HepG2 (cell line): ENCODE data around the gene TTBK2. TPM values are rescaled to one million over a fixed set of nuclear protein-coding genes. Genes with fewer than 3 reads are reported as not detected.

ENCODE experiments used
- REXO4 ChIP-seq: sonication (generic); formaldehyde crosslinking; IDR thresholded peaks from 2 replicates; pipeline ENCODE4 v1.8.0; 2022; ENCODE audit warnings: missing genetic modification reagents, mild to moderate bottlenecking, borderline replicate concordance
- ZBTB7A ChIP-seq: sonication (generic); formaldehyde crosslinking; IDR thresholded peaks from 2 replicates; pipeline ENCODE4 v1.8.0; 2022; ENCODE audit warnings: mild to moderate bottlenecking, missing genetic modification reagents
- ZNF20 ChIP-seq: sonication (generic); formaldehyde crosslinking; IDR thresholded peaks from 2 replicates; pipeline ENCODE4 v1.4.0; 2020; ENCODE audit warnings: mild to moderate bottlenecking, moderate library complexity, missing genetic modification reagents
- ZNF333 ChIP-seq: sonication (generic); formaldehyde crosslinking; IDR thresholded peaks from 2 replicates; pipeline ENCODE4 v1.4.0; 2020; ENCODE audit warnings: mild to moderate bottlenecking, missing genetic modification reagents, borderline replicate concordance
- ZNF839 ChIP-seq: sonication (generic); formaldehyde crosslinking; IDR thresholded peaks from 2 replicates; pipeline ENCODE4 v1.4.0; 2020; ENCODE audit warnings: missing genetic modification reagents, mild to moderate bottlenecking, borderline replicate concordance
- polyA plus RNA-seq, 8 experiments: library from polyadenylated mRNA; depleted of rRNA in 3 of 8; stranded (reverse) in 7 of 8; unstranded in 1 of 8; fragments of >200 nt; fragmentation: Illumina TruSeq in 4 of 8; extraction: Trizol in 4 of 8; gene quantifications; 2 replicates each; pipeline versions ENCODE4 v1.2.1 to v1.2.3, GENCODE V29; 2011 to 2016; ENCODE audit warnings: low read depth in 4 of 8, missing spikeins in 1 of 8, mixed read lengths in 1 of 8; ENCODE audit not compliant: insufficient read depth in 1 of 8
- total RNA-seq, 5 experiments: library from RNA; depleted of rRNA; stranded (reverse); fragments of >200 nt; fragmentation: Illumina TruSeq; extraction: Trizol; gene quantifications; 2 replicates each; pipeline ENCODE4 v1.2.3, GENCODE V29; 2016; ENCODE audit warnings: low read depth in 1 of 5
- TF ChIP-seq, protein P1 (sequence below): sonication (generic); formaldehyde crosslinking; IDR thresholded peaks from 2 replicates; pipeline ENCODE4 v1.8.1; 2022; ENCODE audit warnings: low read depth, mild to moderate bottlenecking, missing genetic modification reagents
- TF ChIP-seq, protein P2 (sequence below): sonication (generic); formaldehyde crosslinking; IDR thresholded peaks from 2 replicates; pipeline ENCODE4 v1.4.0; 2020; ENCODE audit warnings: missing genetic modification reagents
- TF ChIP-seq, protein P3 (sequence below): sonication (generic); formaldehyde crosslinking; IDR thresholded peaks from 2 replicates; pipeline ENCODE4 v1.4.0; 2020; ENCODE audit warnings: missing genetic modification reagents
- TF ChIP-seq, protein P4 (sequence below): sonication (generic); formaldehyde crosslinking; IDR thresholded peaks from 2 replicates; pipeline ENCODE4 v1.5.1; 2020; ENCODE audit warnings: mild to moderate bottlenecking, missing genetic modification reagents, moderate library complexity
- TF ChIP-seq, protein P5 (sequence below): sonication (generic); formaldehyde crosslinking; IDR thresholded peaks from 2 replicates; pipeline ENCODE4 v1.8.0; 2022; ENCODE audit warnings: mild to moderate bottlenecking, missing genetic modification reagents
- TF ChIP-seq, protein P6 (sequence below): sonication (generic); formaldehyde crosslinking; IDR thresholded peaks from 2 replicates; pipeline ENCODE4 v1.8.0; 2022; ENCODE audit warnings: mild to moderate bottlenecking, missing genetic modification reagents, borderline replicate concordance
- TF ChIP-seq, protein P7 (sequence below): sonication (generic); formaldehyde crosslinking; IDR thresholded peaks from 2 replicates; pipeline ENCODE4 v1.9.0; 2021; ENCODE audit warnings: missing genetic modification reagents, mild to moderate bottlenecking, borderline replicate concordance

Gene TTBK2
- total and polyA plus RNA-seq, 2 of the 13 experiments (the other 11 are each of a cell fraction or from before 2014, with no cell fraction given), result 5.1 to 7.4 TPM

DNA sequence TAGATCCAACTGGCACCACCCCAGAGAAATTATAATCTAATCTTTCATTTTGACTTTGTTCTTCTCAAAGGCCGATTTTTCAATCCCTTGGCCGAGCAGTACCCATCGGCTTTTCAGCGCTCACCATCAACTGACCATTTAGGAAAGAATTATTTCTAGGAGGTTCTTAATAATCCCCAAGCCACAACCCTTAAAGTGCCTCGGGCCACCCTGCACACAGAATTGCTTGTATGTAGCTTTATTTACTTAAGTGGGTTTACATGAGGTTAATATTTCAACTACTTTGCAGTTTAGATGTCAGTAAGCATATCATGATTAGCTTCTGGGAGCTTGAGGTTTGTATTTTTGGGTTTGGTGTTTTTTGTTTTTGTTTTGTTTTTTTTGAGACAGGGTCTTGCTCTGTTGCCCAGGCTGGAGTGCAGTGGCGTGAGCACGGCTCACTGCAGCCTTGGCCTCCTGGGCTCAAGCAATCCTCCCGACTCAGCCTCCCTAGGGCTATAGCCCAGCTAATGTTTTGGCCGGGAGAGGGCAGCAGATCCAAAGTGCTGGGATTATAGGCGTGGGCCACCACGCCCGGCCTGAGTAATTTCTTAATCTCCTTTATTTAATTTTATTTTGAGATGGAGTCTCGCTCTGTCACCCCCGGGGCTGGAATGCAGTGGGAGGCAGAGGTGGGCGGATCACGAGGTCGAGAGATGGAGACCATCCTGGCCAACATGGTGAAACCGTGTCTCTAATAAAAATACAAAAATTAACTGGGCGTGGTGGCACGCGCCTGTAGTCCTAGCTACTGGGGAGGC is 182.8 kb downstream of the TTBK2 start (continued):
- TF ChIP-seq, protein P1, sequence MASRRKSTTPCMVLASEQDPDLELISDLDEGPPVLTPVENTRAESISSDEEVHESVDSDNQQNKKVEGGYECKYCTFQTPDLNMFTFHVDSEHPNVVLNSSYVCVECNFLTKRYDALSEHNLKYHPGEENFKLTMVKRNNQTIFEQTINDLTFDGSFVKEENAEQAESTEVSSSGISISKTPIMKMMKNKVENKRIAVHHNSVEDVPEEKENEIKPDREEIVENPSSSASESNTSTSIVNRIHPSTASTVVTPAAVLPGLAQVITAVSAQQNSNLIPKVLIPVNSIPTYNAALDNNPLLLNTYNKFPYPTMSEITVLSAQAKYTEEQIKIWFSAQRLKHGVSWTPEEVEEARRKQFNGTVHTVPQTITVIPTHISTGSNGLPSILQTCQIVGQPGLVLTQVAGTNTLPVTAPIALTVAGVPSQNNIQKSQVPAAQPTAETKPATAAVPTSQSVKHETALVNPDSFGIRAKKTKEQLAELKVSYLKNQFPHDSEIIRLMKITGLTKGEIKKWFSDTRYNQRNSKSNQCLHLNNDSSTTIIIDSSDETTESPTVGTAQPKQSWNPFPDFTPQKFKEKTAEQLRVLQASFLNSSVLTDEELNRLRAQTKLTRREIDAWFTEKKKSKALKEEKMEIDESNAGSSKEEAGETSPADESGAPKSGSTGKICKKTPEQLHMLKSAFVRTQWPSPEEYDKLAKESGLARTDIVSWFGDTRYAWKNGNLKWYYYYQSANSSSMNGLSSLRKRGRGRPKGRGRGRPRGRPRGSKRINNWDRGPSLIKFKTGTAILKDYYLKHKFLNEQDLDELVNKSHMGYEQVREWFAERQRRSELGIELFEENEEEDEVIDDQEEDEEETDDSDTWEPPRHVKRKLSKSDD (CRISPR knock-in tag), result no peak
- TF ChIP-seq, protein P2, sequence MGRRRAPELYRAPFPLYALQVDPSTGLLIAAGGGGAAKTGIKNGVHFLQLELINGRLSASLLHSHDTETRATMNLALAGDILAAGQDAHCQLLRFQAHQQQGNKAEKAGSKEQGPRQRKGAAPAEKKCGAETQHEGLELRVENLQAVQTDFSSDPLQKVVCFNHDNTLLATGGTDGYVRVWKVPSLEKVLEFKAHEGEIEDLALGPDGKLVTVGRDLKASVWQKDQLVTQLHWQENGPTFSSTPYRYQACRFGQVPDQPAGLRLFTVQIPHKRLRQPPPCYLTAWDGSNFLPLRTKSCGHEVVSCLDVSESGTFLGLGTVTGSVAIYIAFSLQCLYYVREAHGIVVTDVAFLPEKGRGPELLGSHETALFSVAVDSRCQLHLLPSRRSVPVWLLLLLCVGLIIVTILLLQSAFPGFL, result no peak
- TF ChIP-seq, protein P3, sequence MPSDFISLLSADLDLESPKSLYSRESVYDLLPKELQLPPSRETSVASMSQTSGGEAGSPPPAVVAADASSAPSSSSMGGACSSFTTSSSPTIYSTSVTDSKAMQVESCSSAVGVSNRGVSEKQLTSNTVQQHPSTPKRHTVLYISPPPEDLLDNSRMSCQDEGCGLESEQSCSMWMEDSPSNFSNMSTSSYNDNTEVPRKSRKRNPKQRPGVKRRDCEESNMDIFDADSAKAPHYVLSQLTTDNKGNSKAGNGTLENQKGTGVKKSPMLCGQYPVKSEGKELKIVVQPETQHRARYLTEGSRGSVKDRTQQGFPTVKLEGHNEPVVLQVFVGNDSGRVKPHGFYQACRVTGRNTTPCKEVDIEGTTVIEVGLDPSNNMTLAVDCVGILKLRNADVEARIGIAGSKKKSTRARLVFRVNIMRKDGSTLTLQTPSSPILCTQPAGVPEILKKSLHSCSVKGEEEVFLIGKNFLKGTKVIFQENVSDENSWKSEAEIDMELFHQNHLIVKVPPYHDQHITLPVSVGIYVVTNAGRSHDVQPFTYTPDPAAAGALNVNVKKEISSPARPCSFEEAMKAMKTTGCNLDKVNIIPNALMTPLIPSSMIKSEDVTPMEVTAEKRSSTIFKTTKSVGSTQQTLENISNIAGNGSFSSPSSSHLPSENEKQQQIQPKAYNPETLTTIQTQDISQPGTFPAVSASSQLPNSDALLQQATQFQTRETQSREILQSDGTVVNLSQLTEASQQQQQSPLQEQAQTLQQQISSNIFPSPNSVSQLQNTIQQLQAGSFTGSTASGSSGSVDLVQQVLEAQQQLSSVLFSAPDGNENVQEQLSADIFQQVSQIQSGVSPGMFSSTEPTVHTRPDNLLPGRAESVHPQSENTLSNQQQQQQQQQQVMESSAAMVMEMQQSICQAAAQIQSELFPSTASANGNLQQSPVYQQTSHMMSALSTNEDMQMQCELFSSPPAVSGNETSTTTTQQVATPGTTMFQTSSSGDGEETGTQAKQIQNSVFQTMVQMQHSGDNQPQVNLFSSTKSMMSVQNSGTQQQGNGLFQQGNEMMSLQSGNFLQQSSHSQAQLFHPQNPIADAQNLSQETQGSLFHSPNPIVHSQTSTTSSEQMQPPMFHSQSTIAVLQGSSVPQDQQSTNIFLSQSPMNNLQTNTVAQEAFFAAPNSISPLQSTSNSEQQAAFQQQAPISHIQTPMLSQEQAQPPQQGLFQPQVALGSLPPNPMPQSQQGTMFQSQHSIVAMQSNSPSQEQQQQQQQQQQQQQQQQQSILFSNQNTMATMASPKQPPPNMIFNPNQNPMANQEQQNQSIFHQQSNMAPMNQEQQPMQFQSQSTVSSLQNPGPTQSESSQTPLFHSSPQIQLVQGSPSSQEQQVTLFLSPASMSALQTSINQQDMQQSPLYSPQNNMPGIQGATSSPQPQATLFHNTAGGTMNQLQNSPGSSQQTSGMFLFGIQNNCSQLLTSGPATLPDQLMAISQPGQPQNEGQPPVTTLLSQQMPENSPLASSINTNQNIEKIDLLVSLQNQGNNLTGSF (CRISPR knock-in tag), result no peak
- TF ChIP-seq, protein P4, sequence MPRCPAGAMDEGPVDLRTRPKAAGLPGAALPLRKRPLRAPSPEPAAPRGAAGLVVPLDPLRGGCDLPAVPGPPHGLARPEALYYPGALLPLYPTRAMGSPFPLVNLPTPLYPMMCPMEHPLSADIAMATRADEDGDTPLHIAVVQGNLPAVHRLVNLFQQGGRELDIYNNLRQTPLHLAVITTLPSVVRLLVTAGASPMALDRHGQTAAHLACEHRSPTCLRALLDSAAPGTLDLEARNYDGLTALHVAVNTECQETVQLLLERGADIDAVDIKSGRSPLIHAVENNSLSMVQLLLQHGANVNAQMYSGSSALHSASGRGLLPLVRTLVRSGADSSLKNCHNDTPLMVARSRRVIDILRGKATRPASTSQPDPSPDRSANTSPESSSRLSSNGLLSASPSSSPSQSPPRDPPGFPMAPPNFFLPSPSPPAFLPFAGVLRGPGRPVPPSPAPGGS (CRISPR knock-in tag), result no peak
- TF ChIP-seq ZNF839 (CRISPR knock-in tag) (no peak), ZNF333 (CRISPR knock-in tag) (no peak), REXO4 (CRISPR knock-in tag) (no peak), ZNF20 (CRISPR knock-in tag) (no peak), ZBTB7A (CRISPR knock-in tag) (no peak)
- TF ChIP-seq, protein P5, sequence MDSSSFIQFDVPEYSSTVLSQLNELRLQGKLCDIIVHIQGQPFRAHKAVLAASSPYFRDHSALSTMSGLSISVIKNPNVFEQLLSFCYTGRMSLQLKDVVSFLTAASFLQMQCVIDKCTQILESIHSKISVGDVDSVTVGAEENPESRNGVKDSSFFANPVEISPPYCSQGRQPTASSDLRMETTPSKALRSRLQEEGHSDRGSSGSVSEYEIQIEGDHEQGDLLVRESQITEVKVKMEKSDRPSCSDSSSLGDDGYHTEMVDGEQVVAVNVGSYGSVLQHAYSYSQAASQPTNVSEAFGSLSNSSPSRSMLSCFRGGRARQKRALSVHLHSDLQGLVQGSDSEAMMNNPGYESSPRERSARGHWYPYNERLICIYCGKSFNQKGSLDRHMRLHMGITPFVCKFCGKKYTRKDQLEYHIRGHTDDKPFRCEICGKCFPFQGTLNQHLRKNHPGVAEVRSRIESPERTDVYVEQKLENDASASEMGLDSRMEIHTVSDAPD (CRISPR knock-in tag), result no peak
- TF ChIP-seq, protein P6, sequence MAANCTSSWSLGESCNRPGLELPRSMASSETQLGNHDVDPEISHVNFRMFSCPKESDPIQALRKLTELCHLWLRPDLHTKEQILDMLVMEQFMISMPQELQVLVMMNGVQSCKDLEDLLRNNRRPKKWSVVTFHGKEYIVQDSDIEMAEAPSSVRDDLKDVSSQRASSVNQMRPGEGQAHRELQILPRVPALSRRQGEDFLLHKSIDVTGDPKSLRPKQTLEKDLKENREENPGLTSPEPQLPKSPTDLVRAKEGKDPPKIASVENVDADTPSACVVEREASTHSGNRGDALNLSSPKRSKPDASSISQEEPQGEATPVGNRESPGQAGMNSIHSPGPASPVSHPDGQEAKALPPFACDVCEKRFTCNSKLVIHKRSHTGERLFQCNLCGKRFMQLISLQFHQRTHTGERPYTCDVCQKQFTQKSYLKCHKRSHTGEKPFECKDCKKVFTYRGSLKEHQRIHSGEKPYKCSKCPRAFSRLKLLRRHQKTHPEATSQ (CRISPR knock-in tag), result peak; percentile 59; the same call in 1 of the 2 replicates
- TF ChIP-seq, protein P7, sequence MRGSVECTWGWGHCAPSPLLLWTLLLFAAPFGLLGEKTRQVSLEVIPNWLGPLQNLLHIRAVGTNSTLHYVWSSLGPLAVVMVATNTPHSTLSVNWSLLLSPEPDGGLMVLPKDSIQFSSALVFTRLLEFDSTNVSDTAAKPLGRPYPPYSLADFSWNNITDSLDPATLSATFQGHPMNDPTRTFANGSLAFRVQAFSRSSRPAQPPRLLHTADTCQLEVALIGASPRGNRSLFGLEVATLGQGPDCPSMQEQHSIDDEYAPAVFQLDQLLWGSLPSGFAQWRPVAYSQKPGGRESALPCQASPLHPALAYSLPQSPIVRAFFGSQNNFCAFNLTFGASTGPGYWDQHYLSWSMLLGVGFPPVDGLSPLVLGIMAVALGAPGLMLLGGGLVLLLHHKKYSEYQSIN, result no peak
